Breast epithelium (tissue), 3 donors: ENCODE data around the gene CYP2C8.

Experiments used
- POLR2A ChIP-seq: fragments of 450-650 bp; IDR thresholded peaks from one replicate; pipeline ENCODE4 v1.6.1; 2016; ENCODE audit warnings: antibody characterized with exemption, mild to moderate bottlenecking, moderate library complexity
- POLR2AphosphoS5 ChIP-seq, 3 donors: sonication (generic); formaldehyde crosslinking; IDR thresholded peaks; one replicate each; pipeline ENCODE4 v1.6.1; 2017; ENCODE audit warnings: antibody characterized with exemption in 3 of 3
- TF ChIP-seq, protein P1 (sequence below), 3 donors: fragments of 450-650 bp; IDR thresholded peaks; one replicate each; pipeline ENCODE4 v1.5.1; 2016 to 2017; ENCODE audit warnings: antibody characterized with exemption in 3 of 3, mild to moderate bottlenecking in 3 of 3, moderate library complexity in 3 of 3

DNA sequence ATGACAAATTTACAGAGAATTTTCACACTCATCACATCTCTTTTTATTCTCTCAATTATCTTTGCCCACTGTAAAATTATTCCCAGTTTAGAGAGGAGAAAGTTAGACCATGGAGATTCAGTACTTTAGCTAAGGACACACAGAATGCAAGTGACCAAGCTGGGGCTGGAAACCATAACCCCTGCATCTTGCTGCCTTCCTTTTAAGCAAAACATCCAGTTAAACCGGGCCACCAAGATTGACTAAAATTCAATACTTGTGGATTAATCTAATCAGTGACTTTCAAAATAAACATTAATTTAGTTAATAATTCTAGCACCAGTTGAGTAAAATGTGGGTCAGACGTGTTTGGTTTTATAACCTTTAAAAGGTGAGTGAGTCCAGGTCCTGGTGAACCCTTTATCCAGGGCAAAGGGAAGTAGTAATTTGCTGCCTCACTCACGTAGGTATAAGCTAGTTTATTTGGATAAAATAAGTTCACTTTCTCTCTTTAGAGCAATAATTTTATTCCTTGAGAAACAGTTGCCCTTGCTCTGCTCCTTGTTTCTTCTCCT lies 1.9 kb upstream of the CYP2C8 start:
- TF ChIP-seq, protein P1, sequence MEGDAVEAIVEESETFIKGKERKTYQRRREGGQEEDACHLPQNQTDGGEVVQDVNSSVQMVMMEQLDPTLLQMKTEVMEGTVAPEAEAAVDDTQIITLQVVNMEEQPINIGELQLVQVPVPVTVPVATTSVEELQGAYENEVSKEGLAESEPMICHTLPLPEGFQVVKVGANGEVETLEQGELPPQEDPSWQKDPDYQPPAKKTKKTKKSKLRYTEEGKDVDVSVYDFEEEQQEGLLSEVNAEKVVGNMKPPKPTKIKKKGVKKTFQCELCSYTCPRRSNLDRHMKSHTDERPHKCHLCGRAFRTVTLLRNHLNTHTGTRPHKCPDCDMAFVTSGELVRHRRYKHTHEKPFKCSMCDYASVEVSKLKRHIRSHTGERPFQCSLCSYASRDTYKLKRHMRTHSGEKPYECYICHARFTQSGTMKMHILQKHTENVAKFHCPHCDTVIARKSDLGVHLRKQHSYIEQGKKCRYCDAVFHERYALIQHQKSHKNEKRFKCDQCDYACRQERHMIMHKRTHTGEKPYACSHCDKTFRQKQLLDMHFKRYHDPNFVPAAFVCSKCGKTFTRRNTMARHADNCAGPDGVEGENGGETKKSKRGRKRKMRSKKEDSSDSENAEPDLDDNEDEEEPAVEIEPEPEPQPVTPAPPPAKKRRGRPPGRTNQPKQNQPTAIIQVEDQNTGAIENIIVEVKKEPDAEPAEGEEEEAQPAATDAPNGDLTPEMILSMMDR (IDR thresholded peaks at IDR 0.05) = no peak
- TF ChIP-seq POLR2AphosphoS5 (IDR thresholded peaks at IDR 0.05) (no peak), POLR2A (no peak)
